HL-60/S4 (cell line): ENCODE measurements around the gene RPAP3.

ENCODE experiments used
- in situ Hi-C: fragments of 300-500 bp; cut with MboI; formaldehyde crosslinking; loops from 2 replicates; pipeline ENCODE4 v1.14.3; 2022; ENCODE audit warnings: low sequenced_read_pairs

RPAP3 gene

DNA sequence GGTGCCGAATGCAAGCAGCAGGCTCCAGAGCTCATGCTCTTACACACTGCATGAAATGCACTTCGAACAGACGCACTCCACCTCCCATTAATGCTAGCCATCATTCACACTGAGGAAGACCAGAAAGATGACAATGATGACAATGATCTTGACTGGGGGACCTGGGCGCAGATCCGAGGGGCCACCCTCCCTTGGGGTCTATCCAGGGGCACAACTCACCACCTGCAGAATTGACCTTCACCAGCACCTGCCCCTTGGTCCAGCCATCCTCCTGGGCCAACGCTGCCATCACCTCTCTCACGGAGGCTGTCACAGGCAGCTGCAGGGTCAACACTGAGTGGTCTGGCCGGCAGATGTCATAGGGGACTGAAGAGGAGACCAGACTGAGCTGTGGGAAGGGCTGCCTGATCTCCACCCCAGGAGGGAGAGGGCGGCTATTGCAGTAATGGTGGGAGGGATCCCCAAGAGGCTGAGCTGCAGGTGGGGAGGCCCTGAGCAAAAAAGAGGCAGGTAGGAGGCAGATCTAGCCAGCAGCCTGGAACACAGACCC lies 37.6 kb upstream of the RPAP3 start:
- in situ Hi-C loops: loop anchor here (5.0 kb wide), 1 partner anchor 34 kb away; no protein-coding TSS in a partner anchor

DNA sequence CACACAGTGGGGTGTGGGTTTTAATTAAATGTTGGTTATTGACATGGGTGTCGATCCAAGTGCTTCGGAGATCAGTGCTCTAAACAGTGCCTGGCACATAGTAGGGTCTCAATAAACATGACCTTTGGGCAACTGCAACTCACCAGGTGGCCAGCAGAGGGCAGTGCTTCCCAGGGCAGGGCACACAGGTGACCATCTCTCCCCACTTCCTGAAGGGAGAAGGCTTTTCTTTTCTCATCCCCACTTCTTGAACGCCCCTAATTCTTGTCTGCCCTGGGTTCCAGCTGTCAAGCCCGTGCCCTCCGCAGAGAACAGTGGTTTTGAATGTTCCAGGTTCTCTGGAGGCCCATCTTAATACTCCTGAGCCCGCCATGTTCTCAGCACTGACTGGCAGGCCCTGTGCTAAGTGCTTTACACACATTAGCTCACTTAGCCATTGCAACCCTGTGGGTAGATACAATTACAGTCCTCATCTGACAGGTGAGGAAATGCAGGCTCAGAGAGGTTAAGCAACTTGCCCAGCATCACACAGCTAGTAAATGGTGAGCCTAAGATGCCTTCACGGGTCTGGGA lies 36.5 kb upstream of the RPAP3 start:
- in situ Hi-C loops: loop anchor here (5.0 kb wide), 1 partner anchor 35 kb away; no protein-coding TSS in a partner anchor

DNA sequence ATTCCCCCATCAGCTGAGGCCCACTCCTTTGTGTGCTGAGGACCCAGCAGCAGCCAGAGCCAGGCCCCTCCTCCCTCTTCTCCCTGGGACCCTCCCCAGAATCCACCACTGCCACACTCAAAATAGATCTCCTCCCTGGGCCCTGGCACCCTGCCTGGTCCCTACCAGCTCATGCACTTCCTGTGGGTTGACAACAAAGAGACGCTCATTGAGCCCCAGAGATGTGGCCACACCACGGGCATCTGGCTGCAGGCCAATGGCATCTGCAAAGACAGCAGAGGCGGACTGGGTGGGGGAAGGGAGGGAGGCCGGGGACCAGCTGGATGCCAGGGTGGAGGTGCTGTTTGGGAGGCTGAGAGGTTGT lies 35.5 kb upstream of the RPAP3 start:
- in situ Hi-C loops: loop anchor here (5.0 kb wide), 1 partner anchor 36 kb away; no protein-coding TSS in a partner anchor

DNA sequence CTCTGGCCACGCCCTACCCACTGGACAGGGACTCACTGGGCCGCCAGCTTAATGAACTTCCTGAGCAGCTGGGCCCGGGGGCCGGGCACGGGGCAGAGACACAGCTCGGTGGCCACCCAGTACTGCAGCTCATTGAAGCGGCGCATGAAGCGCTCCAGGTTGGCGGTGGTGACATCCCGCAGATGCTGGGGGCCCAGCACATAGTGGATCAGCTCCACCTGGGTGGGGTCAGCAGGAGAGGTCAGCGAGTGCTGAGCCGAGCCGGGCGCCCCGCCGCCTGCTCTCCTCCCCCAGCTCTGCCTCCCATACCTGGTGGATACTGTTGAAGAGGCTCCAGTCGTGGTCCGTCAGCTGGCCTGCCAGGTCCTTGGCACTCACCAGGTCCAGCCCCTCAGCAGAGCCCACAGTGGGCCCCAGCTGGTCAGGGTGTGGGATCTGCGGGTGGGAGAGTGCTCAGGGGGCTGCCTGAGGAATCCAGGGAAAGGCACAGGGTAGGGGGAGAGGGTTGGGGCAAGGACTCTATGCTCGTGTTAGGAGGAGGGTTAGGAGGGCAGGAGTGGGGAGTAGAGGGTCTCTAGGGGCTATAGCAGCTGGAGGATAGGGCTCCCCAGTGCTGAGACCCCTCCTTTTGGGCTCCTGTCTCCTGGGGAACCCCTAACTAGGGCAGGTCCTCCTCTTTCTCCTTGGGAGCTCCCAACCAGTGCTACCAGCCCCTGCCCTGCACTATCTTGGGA lies 34.9 kb upstream of the RPAP3 start:
- in situ Hi-C loops: loop anchor here (5.0 kb wide), 1 partner anchor 37 kb away; no protein-coding TSS in a partner anchor

DNA sequence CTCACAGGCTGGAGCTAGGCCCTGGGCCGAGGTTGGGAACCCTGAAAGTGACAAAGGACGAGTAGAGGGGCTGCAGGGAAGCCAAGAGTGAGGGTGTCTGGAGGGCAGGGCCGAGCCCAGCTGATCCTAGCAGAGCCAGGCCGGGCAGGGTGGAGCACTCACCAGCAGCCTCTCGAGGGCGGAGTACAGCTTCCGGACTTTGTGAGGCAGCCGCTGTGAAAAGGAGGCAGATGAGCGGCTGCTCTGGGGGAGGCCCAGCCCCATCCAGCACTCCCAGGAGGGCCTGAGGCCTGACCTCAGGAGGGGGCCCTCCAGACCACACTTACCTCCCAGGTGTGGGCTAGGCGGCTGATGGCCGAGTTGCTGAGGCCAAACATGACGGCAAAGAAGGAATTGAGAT lies 34.1 kb upstream of the RPAP3 start:
- in situ Hi-C loops: loop anchor here (5.0 kb wide), 1 partner anchor 37 kb away; no protein-coding TSS in a partner anchor

DNA sequence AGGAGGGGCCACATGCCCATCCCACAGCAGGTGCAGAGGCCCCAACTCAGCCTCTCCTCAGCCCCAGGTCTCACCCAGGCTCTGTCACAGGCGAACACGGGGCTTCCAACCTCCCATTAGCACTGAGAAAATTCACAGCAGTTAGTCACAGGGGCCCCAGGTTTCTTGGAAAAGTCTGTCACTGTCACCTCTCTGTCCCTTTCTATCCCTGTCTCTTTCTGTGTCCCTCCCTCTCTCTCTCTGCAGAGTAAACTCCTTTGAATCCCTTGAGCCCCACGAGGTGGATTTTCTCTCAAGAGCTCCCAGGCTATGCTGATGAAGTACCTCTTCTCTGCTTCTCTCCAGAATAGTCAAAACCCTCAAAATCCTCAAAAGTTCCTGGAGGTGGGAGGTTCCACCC lies 33.5 kb upstream of the RPAP3 start:
- in situ Hi-C loops: no loop called here

DNA sequence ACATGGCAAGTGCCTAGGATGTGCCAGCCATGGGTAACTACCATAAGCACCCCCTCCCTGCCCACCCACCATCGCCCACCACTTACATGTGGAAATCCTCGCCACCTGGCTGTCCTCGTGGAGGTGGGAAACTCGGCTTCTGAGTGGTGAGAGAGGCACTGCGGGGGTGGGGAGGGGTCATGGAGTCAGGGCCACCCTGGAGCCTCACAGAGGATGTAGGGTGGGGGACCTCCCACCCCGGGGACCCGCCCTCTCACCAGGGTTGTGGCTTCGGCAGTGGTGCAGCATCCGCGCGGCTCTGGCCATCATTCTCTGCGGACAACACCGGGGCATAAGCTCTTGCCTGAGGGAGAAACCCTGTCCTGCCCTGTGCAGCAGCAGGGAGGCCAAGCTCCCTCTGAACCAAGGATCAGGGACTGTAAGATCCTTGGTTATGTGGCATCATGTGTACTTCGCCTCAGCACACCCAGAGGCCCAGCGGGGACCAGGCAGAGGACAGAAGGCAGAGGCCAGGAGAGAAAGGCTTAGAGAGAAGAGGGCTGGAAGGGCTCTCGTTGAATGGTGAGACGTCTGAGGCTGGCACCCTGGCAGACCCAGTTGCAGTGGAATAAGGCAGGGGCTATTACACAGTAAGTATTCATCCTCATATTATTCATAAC lies 32.2 kb upstream of the RPAP3 start:
- in situ Hi-C loops: no loop called here

DNA sequence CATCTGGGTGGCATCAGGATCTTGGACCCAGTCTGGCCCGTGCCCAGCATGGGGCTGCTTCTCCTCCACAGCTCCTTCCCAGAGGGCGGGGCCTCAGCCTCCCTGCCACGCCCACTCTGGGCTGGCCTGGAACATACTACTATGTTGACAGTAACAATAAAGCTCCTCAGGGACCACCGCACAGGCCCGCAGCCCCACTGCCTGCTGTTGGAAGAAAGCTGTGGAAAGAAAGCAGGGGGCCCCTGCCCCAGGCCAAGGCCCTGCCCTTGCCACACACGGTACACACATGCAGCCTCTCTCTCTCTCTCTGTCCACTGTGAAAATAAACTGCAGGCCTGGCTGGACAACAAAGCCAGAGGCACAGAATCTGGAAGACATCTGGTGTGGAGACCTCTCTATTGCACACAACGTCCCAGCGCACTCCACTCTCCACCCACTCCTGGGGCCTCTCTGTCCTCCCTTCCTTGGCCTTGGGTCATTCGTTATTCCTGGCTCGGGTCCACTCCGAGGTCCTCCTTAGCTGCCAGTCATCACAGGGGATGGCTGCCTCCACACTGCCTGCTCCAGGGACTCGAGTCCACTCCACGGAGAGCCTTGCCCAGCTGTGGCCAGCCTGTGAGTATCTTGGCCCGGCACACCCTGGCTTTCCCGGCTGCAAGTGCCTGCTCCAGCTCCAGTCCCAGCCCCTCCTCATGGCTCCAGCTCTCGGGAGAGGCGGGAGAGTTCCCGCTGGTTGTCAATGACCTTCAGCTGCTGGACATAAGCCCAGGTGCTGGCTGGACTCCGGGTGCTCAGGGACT lies 31.2 kb upstream of the RPAP3 start:
- in situ Hi-C loops: no loop called here

DNA sequence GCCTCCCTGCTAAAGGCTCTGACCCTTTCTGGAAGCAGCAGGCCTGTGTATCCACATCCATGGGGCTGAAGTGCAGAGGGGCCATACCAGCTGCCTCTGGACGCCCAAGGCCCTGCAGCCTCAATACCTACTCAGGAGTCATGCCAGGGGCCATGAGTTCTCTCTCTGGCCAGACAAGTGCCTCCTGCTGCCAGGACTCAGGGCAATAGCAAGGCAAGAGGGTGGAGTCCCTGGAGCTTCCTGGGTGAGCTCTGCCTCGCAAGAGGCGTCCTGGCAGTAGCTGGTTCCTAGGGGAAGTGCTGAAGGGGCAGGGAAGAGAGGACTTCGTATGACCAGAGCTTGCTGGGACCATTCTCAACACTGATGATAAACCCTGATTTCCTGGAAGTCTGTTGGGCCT lies 30.4 kb upstream of the RPAP3 start:
- in situ Hi-C loops: no loop called here

DNA sequence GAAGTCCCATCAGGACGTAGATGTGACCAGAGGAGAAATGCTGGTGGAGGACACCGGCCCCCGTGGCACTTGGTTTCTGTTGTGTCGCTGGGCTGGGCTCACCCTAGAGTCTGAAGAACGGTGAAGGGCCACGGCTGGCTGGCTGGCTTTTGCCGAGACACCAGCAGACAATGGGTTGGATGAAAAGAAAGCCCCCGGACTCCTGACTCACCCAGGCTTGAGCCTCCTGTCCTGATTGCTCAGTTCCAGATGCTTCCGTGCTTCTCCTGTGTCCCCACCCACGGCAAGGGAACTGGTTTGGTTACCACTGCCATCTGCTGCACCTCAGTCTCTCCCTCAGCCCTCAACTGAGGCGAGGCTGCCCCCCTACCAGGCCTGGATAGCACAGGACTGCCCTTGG lies 29.8 kb upstream of the RPAP3 start:
- in situ Hi-C loops: no loop called here

DNA sequence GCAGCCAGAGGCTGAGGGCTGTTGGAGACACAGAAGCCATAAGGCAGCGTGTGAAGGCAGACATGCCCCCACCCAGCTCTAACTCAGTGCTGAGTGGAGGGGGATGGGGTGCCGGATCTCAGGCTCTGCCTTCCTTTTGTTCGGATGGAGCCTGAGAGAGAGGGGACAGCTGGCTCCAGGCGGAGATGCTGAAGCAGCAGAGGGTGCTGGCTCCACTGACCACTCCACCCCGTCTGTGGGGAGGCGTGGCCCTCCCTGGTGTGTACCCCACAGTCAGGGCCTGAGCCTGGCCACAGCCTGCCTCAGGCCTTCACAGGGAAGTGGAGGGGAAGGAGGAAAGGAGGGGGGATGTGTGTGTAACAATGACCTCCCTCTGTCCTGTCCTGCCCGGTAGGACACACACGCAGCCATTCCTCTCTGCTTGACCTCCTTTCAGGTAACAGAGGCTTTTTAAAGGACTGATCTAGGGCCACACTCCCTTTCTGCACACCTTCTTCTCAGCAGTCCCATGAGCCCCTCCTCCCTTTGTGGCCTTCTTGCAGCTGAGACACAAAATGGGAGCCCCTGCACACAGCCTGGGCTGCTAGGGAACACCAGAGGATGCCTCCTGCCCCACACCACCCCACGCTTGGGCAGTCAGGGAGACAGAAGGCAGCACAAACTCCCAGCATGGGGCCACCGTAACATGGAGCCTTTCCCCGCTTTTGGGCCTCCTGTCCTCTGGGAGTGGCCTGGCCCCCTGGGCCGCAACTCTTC lies 29.1 kb upstream of the RPAP3 start:
- in situ Hi-C loops: no loop called here

DNA sequence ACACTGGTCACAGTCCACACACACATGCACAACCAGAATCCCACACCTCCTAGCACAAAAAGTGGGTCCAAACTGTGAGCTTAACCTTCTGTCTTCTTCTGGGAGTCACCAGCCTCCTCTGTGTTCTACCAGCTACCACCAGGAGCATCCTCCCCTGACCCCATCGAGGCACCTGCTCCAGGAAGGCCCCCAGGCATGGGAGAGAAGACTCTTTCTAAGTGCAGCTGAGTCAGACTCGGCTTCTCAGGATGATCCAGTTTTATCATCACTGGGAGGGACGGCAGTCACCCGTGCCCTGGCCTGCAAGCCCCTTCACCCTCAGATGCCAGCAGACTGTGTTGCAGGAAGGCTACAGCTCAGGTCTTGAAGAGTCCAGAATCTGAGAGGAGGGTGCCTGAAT lies 27.3 kb upstream of the RPAP3 start:
- in situ Hi-C loops: no loop called here

DNA sequence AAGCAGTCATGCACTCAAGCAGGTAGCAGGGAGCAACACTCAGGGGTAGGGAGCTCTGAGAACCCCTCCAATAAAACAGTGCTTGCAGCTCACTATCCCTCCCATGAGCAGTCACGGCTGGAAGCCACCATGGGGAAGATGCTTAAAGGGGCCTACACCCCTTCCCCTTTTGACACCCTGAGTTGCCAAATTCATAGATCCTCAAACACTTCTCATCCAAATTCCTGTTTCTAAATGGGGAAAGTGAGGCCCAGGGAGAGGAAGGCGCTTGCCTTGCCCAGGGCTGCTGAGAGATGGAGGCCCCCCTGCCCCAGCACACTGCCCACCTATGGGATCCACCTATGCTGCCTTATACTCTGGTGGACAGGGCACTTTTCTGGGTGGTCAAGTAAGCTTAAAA lies 26.7 kb upstream of the RPAP3 start:
- in situ Hi-C loops: no loop called here

DNA sequence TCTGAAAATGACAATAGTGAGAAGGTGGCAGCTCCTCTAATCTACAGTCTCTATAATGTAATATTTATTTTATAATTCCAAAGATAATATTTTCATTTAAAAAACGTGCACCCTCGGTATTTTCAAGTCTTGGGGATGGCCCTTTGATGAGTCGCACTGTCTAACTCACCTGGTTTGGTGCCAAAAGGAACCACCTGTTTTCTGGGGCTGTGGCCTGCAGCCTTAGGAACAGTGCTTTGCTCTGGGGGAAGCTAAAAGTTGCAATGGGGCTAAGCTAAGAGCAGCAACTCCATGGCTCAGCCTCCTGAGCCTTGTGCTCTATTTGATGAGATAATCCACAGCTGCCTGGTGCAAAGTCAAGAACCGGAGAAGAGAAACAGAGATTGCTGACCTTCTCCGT lies 25.9 kb upstream of the RPAP3 start:
- in situ Hi-C loops: no loop called here

DNA sequence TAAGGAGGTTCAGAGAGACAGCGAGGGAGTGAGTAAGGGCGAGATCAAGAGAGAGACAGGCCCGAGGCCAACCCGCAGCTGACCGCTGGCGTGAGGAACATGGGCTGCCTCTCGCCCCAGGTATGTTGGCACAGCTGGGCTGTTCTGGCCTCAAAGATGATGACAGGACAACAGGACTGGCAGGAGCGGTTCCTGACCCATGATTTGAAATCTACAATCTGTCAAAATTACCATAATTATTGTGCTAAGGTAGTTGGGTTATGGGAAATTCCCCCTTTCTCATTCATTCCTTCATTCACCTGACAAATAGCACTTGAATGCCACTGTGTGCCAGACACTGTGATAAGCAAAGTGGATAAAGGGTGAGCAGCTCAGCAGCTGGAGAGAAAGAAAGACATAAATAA lies 24.5 kb upstream of the RPAP3 start:
- in situ Hi-C loops: no loop called here

DNA sequence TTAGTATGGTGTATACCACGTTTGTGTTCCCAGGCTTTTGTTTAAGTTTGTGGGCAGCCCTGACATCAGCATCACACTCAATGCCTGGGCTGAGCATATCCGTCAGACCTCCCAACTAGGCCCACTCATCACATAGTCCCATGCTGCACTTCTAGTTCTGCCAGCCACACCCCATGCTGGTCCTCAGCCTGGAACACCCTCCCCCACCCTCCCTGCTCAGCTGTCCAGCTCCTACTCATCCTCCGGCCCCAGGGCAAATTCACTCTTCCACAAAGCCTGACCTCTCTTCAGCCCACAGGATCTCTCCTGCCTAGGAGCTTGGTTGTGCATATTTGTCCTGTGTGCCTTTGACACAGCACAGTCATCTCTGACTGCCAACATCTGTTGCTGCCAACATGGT lies 23.4 kb upstream of the RPAP3 start:
- in situ Hi-C loops: no loop called here

DNA sequence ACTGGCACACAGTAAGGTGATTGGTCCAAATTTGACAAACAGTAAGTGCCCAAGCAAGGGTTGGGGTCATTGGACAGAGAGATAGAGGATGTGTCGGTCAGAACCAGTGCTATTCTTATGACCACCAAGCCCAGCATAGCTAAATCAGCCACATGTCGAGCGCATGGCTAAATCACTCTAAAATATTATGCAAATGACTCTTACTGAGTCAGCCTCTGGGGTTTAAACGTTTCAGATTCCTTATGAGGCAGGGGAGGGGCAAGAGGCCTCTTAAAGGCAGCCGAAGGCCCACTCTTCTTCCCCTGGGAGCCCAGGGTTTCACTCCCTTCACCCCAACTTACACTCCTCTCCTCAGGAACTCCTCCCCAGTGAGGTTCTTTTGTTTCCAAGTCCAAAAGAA lies 20.1 kb upstream of the RPAP3 start:
- in situ Hi-C loops: no loop called here

DNA sequence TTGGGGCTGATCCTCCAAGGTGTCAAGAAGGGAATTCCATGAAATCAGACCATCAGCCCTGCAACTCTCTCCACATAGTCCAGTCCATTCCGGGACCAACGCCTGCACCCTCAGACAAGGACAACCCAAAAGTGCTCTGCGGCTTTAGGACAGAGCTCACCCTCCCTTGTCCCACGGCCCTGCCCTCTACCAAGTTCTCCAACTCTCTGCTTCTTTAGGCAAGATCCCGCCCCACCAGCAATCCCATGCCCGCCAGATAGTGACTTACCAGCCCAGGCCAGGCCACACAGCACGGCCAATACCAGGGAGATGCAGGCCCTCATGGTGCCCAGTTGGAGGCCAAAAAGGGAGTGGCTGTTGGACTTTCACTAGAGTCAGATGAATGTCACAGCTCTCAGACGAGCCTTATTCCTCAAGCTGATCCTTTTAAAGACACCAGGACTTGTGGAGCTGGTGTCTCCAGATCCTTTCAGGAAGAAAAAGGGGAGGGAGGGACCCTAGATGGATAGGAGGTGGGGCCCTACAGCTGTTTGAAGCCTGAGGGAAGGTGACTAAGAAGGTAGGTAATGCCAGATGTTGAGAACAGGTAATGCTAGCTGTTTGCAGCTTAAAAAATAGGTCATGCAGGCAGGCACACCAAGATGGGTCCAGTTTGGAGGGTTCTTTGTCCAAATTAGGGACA lies 19.4 kb upstream of the RPAP3 start, which contains the start of gene ENDOU:
Gene ENDOU (minus strand): TSS at position 400 of the 682 bp plus-strand sequence. CDS start 77 bp downstream, at position 323.
- in situ Hi-C loops: no loop called here

DNA sequence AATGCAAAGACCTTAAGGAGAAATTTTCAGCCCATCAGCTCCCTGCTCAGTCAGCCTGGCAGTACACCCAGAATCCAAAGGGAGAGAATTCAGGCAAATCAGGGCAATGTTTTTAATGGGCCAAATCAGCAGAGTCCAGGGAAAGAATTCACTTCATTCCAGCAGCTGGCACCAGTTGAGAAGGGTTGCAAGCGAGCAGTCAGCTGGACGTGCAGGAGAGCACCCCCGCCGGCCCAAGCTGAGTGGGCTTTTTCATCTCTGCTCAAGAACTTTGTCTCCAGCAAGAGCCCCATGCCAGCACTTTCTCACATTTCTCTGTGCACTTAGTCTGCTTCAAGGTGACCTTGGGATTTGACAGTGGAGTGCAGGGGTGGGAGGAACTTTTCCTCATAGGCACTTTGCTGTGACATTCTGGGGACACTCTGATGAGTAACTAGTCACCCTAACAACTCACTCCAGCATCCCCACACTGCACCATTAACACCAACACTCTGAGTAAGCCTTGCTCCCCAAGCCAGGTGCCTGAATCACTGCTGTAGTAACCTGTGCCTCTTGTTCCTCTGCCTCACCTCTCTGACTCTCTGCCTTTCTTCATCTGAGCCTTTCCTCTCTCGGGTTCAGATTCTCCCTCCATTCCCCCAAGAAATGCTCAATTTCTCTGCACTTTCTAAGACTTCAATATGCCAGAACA lies 17.3 kb upstream of the RPAP3 start:
- in situ Hi-C loops: no loop called here
